Fibroblast of skin of scalp (primary cell): Measurements from ENCODE around the gene RBM41.

Experiments used
- DNase-seq: peaks from one replicate; pipeline ENCODE4 v3.0.0-alpha.2; 2013

RBM41 gene

GRCh38 chrX:107025545-107025944 is 93.1 kb downstream of the RBM41 start:
- peak; percentile 19 for DNase-seq

GRCh38 chrX:107014936-107015335 is 103.7 kb downstream of the RBM41 start:
- DNase-seq, result peak; percentile 2
